Dedifferentiated amniotic fluid mesenchymal stem cell (primary cell): ENCODE results near the gene ZNF70.

Source experiments
- DNase-seq: peaks from one replicate; pipeline ENCODE4 v3.0.0-alpha.2; 2016; ENCODE audit errors: extremely low spot score

Gene ZNF70

GRCh38 chr22:23692598-23693291, 58.2 kb downstream of the ZNF70 start:
- DNase-seq = no peak

GRCh38 chr22:23691748-23692423, 59.0 kb downstream of the ZNF70 start:
- DNase-seq = no peak

- DNase-seq = no peak
Measured at GRCh38 chr22:23690713-23691112, 60.2 kb downstream of the ZNF70 start, which contains the start of gene RGL4. Gene RGL4 (plus strand): TSS chr22:23691013. CDS start chr22:23692031, 1,018 bp downstream.

- no peak for DNase-seq
Measured at GRCh38 chr22:23689414-23689813, 61.5 kb downstream of the ZNF70 start.
